Calu3 (cell line): Measurements from ENCODE around the gene WBP2. TPM values are rescaled to one million over a fixed set of nuclear protein-coding genes. Genes with fewer than 3 reads are reported as not detected.

ENCODE experiments used
- BruUV-seq: library from RNA; stranded (reverse); fragments of 400-500 nt; replicated peaks from 2 replicates; lab custom pipeline; 2021; lab: Mats Ljungman, UMichigan
- CTCF ChIA-PET: fragments of 300-600 bp; sonication (Branson Sonifier 250); formaldehyde crosslinking; loops from one replicate; lab custom pipeline; 2022; ENCODE audit warnings: antibody characterized with exemption; lab: Charles Lee
- DNase-seq: peaks from one replicate; pipeline ENCODE4 v3.0.0; 2022
- H3K27ac Mint-ChIP-seq: one replicate; pipeline ENCODE4 v1.8.0; 2022; ENCODE audit warnings: mixed read lengths; ENCODE audit not compliant: unreplicated experiment
- H3K27me3 Mint-ChIP-seq: one replicate; pipeline ENCODE4 v1.8.0; 2022; ENCODE audit warnings: mixed read lengths; ENCODE audit not compliant: unreplicated experiment
- H3K36me3 Mint-ChIP-seq: one replicate; pipeline ENCODE4 v1.8.0; 2022; ENCODE audit warnings: mild to moderate bottlenecking, moderate library complexity, mixed read lengths; ENCODE audit not compliant: insufficient read depth, unreplicated experiment
- H3K4me1 Mint-ChIP-seq: one replicate; pipeline ENCODE4 v1.8.0; 2022; ENCODE audit warnings: mild to moderate bottlenecking, low read depth, mixed read lengths; ENCODE audit not compliant: unreplicated experiment
- H3K4me3 Mint-ChIP-seq: one replicate; pipeline ENCODE4 v1.8.0; 2022; ENCODE audit warnings: mild to moderate bottlenecking, low read depth, moderate library complexity, mixed read lengths; ENCODE audit not compliant: unreplicated experiment
- H3K9me3 Mint-ChIP-seq: one replicate; pipeline ENCODE4 v1.8.0; 2022; ENCODE audit warnings: low read depth, mixed read lengths; ENCODE audit not compliant: unreplicated experiment
- CTCF ChIP-seq: fragments of 200-600 bp; IDR thresholded peaks from one replicate; pipeline ENCODE4 v1.8.0; 2022; ENCODE audit warnings: antibody characterized with exemption; ENCODE audit not compliant: unreplicated experiment
- intact Hi-C: fragments of 100-400 bp; cut with micrococcal nuclease; formaldehyde crosslinking; loops from one replicate; pipeline ENCODE4 v1.10.0; 2022; ENCODE audit not compliant: unreplicated experiment
- total RNA-seq: library from RNA; stranded (reverse); gene quantifications from 2 replicates; pipeline ENCODE4 v1.2.3, GENCODE V29; 2022

The WBP2 gene
- total RNA-seq, 1 experiment from 2014 or later = 126 TPM

GRCh38 chr17:75810216-75810615 is 44.9 kb downstream of the WBP2 start:
- no peak overlapping the region for H3K27ac Mint-ChIP-seq
- no peaks in the 10 kb centered on the region for H3K4me1 Mint-ChIP-seq
- H3K4me3 Mint-ChIP-seq = no peak overlapping the region
- BruUV-seq = no TSS peak
- no peaks in the 10 kb centered on the region for H3K9me3 Mint-ChIP-seq
- no peaks in the 10 kb centered on the region for H3K27me3 Mint-ChIP-seq
- intact Hi-C loops = no loop called here
- no peak for TF ChIP-seq CTCF
- CTCF ChIA-PET = no interaction called here
- DNase-seq = no peak
- H3K36me3 Mint-ChIP-seq = peaks cover 11% of the 10 kb centered on the region

- Mint-ChIP-seq H3K36me3 (peaks cover 11% of the 10 kb centered on the region), H3K27me3 (no peaks in the 10 kb centered on the region), H3K27ac (no peak overlapping the region), H3K9me3 (no peaks in the 10 kb centered on the region), H3K4me3 (no peak overlapping the region), H3K4me1 (no peaks in the 10 kb centered on the region)
- no peak for TF ChIP-seq CTCF
- CTCF ChIA-PET = no interaction called here
- intact Hi-C loops = no loop called here
- no peak for DNase-seq
- BruUV-seq = no TSS peak
Observed at GRCh38 chr17:75809631-75810111, 45.5 kb downstream of the WBP2 start.

- no peak for DNase-seq
- Mint-ChIP-seq H3K4me3 (no peak overlapping the region), H3K36me3 (peaks cover 11% of the 10 kb centered on the region), H3K4me1 (no peaks in the 10 kb centered on the region), H3K9me3 (no peaks in the 10 kb centered on the region), H3K27ac (no peak overlapping the region), H3K27me3 (no peaks in the 10 kb centered on the region)
- TF ChIP-seq CTCF = no peak
- intact Hi-C loops = no loop called here
- no TSS peak for BruUV-seq
- CTCF ChIA-PET = no interaction called here
Observed at GRCh38 chr17:75808905-75809621, 46.1 kb downstream of the WBP2 start.

GRCh38 chr17:75808549-75808904 is 46.6 kb downstream of the WBP2 start:
- intact Hi-C loops = no loop called here
- H3K36me3 Mint-ChIP-seq = peaks cover 11% of the 10 kb centered on the region
- BruUV-seq = no TSS peak
- no peaks in the 10 kb centered on the region for H3K9me3 Mint-ChIP-seq
- no peaks in the 10 kb centered on the region for H3K27me3 Mint-ChIP-seq
- H3K4me1 Mint-ChIP-seq = no peaks in the 10 kb centered on the region
- H3K4me3 Mint-ChIP-seq = no peak overlapping the region
- no peak for TF ChIP-seq CTCF
- H3K27ac Mint-ChIP-seq = no peak overlapping the region
- CTCF ChIA-PET = no interaction called here
- DNase-seq = no peak
